HG03095 (cell line): ENCODE data around the gene ROR2.

ENCODE experiments used
- ATAC-seq: cut with Tn5 transposase; IDR thresholded peaks from one replicate; pipeline ENCODE4 v1.9.1; 2021; ENCODE audit warnings: moderate library complexity; ENCODE audit not compliant: unreplicated experiment

ROR2 gene

GRCh38 chr9:91884153-91884552 is 65.9 kb downstream of the ROR2 start:
- ATAC-seq = no peak

GRCh38 chr9:91883503-91883902 is 66.5 kb downstream of the ROR2 start:
- ATAC-seq = no peak

GRCh38 chr9:91882627-91883026 is 67.4 kb downstream of the ROR2 start:
- ATAC-seq = no peak

- ATAC-seq = no peak
Observed at GRCh38 chr9:91880378-91880972, 69.6 kb downstream of the ROR2 start.

GRCh38 chr9:91879231-91879630 is 70.8 kb downstream of the ROR2 start:
- no peak for ATAC-seq

GRCh38 chr9:91873637-91874051 is 76.4 kb downstream of the ROR2 start:
- ATAC-seq = no peak

- ATAC-seq = no peak
Observed at GRCh38 chr9:91868732-91869391, 81.2 kb downstream of the ROR2 start.

- ATAC-seq = no peak
Observed at GRCh38 chr9:91867740-91868139, 82.3 kb downstream of the ROR2 start.

GRCh38 chr9:91865041-91865440 is 85.0 kb downstream of the ROR2 start:
- no peak for ATAC-seq

- ATAC-seq = no peak
Observed at GRCh38 chr9:91864380-91864779, 85.6 kb downstream of the ROR2 start.

- no peak for ATAC-seq
Observed at GRCh38 chr9:91863469-91863868, 86.6 kb downstream of the ROR2 start.

- ATAC-seq = no peak
Observed at GRCh38 chr9:91858213-91859030, 91.6 kb downstream of the ROR2 start.

- no peak for ATAC-seq
Observed at GRCh38 chr9:91857291-91858212, 92.5 kb downstream of the ROR2 start.

- no peak for ATAC-seq
Observed at GRCh38 chr9:91856419-91856818, 93.6 kb downstream of the ROR2 start.

- ATAC-seq = no peak
Observed at GRCh38 chr9:91855196-91855595, 94.8 kb downstream of the ROR2 start.

- no peak for ATAC-seq
Observed at GRCh38 chr9:91852801-91853347, 97.2 kb downstream of the ROR2 start.

- no peak for ATAC-seq
Observed at GRCh38 chr9:91849694-91850093, 100.3 kb downstream of the ROR2 start.

GRCh38 chr9:91848146-91848545 is 101.9 kb downstream of the ROR2 start:
- ATAC-seq = no peak

- ATAC-seq = no peak
Observed at GRCh38 chr9:91847581-91848091, 102.4 kb downstream of the ROR2 start.

- no peak for ATAC-seq
Observed at GRCh38 chr9:91845879-91846278, 104.1 kb downstream of the ROR2 start.
